GM18499 (cell line): Measurements from ENCODE around the gene PDCD1.
"Not testable (repeated sequence)": the region's sequence is repeated elsewhere in the genome, so short reads cannot be mapped to it uniquely, and the experiment has no call there.

Experiments
- ATAC-seq: cut with Tn5 transposase; IDR thresholded peaks from one replicate; pipeline ENCODE4 v1.9.1; 2021; ENCODE audit warnings: moderate number of reproducible peaks; ENCODE audit not compliant: insufficient read depth, unreplicated experiment

The PDCD1 gene

GRCh38 chr2:241817126-241817820, 41.4 kb downstream of the PDCD1 start:
- ATAC-seq = no peak

DNA sequence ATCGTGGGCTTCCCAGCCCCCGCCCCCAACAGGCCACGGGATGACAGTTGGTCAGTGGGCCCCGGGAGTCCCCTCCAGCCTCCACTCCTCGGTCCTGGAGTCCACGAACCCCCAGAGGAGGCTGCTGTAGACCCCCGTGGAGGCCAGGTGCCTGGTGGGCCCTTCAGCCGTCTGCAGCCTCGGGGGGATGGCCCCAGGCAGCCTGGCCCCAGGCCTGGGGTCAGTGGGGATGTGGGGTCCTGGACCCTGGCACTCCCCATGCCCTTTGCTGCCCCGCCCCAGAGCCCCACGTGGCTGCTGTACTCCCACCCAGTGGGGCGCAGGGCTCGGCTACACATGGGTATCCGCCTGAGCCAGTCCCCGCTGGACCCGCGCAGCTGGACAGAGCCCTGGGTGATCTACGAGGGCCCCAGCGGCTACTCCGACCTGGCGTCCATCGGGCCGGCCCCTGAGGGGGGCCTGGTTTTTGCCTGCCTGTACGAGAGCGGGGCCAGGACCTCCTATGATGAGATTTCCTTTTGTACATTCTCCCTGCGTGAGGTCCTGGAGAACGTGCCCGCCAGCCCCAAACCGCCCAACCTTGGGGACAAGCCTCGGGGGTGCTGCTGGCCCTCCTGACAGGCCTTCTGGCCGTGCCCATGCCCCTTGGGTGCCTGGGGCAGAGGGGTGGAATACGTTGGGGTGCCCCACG, 42.1 kb downstream of the PDCD1 start:
- no peak for ATAC-seq

DNA sequence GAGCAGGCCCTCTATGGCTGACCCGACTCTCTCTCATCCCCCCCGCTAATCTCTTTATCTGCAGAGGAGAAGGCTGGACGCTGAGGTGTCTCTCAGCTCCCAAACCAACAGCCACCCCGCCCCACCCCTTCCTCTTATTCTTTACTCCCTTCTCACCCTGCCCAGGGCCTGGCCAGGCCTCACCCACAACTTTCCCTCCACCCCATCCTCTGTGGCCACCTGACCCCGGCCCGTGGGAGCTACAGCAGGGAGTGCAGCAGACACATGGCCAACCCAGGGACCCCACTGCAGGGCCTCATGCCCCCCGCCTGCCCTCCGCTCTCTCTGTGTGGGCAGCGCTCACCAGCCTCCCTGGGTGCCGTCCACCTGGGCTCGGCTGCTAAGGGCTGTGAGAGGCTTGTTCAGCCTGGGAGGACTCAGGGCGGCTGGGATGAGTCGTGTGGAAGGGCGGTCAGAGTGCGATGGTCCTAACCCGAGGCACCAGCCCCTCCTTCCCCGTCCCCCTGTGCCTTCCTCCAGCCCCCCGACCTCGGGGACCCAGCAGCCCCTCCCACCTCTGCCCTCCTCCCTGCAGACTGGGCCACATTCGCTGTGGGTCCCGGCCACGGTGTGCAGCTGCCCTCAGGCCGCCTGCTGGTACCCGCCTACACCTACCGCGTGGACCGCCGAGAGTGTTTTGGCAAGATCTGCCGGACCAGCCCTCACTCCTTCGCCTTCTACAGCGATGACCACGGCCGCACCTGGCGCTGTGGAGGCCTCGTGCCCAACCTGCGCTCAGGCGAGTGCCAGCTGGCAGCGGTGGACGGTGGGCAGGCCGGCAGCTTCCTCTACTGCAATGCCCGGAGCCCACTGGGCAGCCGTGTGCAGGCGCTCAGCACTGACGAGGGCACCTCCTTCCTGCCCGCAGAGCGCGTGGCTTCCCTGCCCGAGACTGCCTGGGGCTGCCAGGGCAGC, 42.9 kb downstream of the PDCD1 start:
- ATAC-seq = no peak

DNA sequence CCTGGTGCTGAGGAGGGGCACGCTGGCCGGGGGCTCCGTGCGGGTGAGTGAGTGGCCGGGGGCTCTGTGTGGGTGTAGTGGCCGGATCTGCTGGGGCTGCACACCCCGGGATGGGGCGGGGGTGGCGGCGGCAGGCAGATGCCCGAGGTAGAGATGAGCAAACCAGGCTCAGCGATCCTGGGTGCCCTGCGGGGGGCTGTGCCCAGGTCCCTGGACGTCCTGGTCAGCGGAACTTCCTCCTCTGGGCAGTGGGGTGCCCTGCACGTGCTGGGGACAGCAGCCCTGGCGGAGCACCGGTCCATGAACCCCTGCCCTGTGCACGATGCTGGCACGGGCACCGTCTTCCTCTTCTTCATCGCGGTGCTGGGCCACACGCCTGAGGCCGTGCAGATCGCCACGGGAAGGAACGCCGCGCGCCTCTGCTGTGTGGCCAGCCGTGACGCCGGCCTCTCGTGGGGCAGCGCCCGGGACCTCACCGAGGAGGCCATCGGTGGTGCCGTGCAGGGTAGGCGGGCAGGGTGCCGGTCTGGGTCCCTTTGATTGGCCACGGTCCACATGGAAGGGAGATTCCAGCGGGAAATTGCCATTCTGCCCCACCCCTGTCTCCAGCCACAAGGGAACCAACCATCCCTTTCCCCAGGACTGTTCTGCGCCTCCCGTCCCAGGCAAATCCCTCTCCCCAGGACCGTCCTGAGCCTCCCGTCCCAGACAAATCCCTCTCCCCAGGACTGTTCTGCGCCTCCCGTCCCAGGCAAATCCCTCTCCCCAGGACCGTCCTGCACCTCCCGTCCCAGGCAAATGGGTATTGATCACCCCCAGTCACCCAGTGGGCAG, 43.8 kb downstream of the PDCD1 start:
- ATAC-seq = no peak

DNA sequence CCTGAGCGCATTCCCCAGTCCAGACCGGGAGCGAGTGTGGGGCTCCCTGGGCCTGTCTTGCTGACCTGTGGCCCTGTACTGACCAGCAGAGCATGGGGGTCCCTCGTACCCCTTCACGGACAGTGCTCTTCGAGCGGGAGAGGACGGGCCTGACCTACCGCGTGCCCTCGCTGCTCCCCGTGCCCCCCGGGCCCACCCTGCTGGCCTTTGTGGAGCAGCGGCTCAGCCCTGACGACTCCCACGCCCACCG, 44.4 kb downstream of the PDCD1 start:
- ATAC-seq = no peak

DNA sequence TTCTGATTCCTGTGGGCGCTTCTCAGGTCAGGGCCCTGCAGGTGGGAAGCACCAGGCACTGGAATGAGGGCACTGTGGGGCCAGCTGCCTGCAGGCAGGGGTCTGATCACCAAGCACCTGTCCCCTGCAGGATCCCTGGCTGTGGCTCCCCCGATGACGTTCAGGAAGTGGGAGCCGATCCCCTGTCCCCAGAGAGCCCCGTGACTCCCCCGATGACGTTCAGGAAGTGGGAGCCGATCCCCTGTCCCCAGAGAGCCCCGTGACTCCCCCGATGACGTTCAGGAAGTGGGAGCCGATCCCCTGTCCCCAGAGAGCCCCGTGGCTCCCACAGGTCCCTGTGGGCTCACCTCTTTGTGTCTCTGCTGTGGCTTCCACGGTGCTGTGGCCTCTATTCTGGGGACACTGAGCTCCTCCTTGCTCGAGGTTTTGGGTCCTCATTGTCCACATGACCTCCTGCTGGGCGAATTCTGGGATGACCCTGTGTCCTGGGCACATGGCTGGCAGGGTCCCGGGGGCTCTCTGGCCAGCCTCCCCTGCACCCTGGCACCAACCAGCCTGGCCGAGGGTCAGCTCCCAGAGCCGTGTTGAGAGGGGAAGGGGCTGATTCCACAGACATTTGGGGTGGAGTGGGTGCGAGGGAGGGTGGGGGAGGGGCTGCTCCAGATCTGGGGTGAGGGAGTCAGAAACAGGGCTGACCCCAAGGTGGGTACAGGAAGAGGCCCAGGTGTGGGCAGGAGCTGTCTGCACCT, 44.9 kb downstream of the PDCD1 start:
- ATAC-seq = no peak

DNA sequence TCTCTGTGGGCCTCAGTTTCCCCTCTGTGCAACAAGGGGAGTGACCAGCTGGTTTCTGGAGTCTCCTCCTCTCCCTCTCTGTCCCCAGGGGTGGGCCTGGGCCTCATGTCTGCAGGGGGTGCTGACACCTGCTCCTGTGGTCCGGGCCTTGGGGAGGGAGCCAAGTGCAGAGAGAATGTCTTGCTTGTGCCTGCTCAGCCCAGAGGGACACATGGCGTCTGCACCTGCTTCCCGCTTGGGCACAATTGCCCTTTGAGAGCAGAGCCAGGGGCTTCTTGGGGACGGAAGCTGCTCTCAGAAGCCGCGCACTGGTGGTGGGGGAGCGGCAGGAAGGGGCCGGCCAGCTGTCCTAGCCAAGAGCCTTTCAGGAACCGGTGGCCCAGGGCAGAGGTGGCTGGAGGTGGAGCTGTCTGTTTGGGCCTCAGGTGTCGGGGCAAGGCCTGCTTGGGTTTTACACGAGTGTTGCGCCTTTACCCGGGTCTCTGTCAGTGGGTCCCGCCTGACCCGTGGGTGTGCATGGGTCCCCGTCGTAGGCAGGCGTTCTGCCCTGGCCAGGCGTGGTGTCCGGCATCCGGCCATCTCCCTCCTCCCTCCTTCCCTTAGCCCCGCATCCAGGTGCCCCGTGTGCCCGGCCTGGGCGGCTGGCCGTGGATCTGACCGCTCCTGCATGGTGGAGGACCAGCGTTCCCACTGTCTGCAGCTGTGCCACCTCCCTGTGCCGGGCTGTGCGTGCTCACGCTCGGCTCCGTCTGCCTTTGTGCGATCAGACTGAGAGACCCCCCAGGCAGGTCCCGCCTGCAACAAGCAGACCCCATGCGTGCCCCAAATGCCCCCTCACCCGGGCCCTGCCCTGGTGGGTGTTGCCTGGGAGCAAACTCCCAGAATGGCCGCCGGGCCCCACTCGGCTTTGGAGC, 45.7 kb downstream of the PDCD1 start:
- no peak for ATAC-seq

GRCh38 chr2:241811952-241812729, 46.6 kb downstream of the PDCD1 start:
- no peak for ATAC-seq

DNA sequence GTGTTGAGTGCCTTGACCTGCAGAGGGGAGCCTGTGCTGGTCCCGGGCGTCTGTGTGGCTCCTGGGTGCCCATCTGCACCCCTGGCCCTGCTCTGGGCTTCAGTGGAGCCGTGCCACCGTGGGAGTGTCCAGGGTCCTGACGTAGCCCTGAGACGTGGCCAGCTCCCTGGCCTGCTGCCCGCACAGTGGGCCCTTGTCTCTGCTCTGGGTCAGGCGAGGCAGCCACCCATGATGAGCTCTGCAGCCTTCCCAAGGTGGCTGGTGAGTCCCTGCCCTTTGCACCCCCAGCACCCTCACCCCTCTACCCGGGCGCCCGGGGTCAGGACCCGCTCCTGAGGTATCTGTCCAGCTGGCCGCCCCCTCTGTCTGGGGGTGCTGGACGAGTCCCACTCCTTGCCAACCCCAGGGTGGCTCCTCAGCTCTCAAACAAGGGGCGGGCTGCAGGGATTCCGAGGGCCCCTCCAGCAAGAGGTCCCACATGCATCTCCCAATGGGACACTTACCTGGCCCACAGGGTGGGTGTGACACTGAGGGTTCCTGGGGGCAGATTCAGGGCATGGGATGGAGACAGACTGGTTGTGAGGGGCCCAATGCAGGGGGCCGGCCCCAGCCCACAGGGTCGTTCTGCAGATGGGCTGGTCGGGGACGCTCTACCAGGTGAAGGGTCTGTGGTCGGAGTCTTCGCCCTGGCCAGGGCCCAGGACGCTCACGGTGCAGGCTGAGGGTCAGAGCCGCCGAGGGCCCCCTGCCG, 47.3 kb downstream of the PDCD1 start:
- no peak for ATAC-seq

GRCh38 chr2:241810307-241811200, 48.1 kb downstream of the PDCD1 start:
- ATAC-seq = no peak

- ATAC-seq = no peak
These were observed 49.0 kb downstream of the PDCD1 start for GRCh38 chr2:241809383-241810306.

DNA sequence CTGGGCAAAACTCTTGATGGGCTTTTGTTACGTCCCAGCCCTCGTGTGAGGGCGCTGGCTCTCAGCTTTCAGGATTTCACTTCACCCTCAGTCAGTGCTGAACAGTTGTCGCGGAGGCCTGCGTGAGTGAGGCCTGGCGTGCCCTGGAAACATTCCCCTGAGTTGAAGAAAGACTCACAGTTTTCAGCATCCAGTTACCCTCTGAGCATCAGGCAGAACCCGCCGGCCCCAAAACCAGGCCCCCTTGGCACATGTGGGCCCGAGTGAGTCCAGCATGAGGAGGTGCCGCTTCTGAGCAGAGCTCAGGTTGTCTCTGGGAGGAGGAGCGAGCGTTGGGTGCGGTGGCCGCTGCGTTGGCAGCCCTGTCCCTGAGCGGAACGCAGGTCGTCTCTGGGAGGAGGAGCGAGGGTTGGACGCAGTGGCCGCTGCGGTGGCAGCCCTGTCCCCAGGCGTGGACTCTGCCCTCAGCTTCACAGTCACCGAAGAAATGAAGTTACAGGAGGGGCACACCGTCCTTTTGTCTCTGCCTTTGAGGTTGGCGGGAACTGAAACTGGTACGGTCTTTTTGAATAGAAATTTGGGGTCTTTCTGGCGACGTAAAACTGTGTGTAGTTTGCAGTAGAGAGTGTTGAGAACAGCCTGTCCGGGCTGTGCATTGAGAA, 49.8 kb downstream of the PDCD1 start, which contains the start of gene NEU4:
TSS of gene NEU4 (plus strand) at position 473 of the 662 bp plus-strand sequence. CDS start 5,292 bp downstream, outside the sequence.
- ATAC-seq = no peak

- no peak for ATAC-seq
These were observed 50.5 kb downstream of the PDCD1 start for GRCh38 chr2:241808051-241808720.

- not testable (repeated sequence) for ATAC-seq
These were observed 52.5 kb downstream of the PDCD1 start for GRCh38 chr2:241806217-241806616.
